Neural crest cell (in vitro differentiated cells): Measurements from ENCODE around the gene ANKRD13B. TPM values are rescaled to one million over a fixed set of nuclear protein-coding genes. Genes with fewer than 3 reads are reported as not detected.

ENCODE experiments used
- DNase-seq: peaks from one replicate; pipeline ENCODE4 v3.0.0; 2021; ENCODE audit warnings: low read depth, mixed read lengths, low spot score
- H3K27ac Mint-ChIP-seq: one replicate; pipeline ENCODE4 v1.8.0; 2021; ENCODE audit warnings: mild to moderate bottlenecking, mixed read lengths; ENCODE audit not compliant: unreplicated experiment
- H3K27me3 Mint-ChIP-seq: 2 replicates; pipeline ENCODE4 v1.8.0; 2021; ENCODE audit warnings: low read depth, mild to moderate bottlenecking, mixed read lengths
- H3K36me3 Mint-ChIP-seq: 2 replicates; pipeline ENCODE4 v1.8.0; 2021; ENCODE audit warnings: low read depth, mild to moderate bottlenecking, mixed read lengths
- H3K4me1 Mint-ChIP-seq: 2 replicates; pipeline ENCODE4 v1.8.0; 2021; ENCODE audit warnings: mixed read lengths
- H3K4me3 Mint-ChIP-seq: one replicate; pipeline ENCODE4 v1.8.0; 2021; ENCODE audit warnings: mild to moderate bottlenecking, mixed read lengths
- H3K9me3 Mint-ChIP-seq: 2 replicates; pipeline ENCODE4 v1.8.0; 2021; ENCODE audit warnings: mixed read lengths
- CTCF ChIP-seq: fragments of 200-600 bp; sonication (generic); conservative IDR thresholded peaks from 2 replicates; pipeline ENCODE4 v1.5.0; 2021; ENCODE audit warnings: antibody characterized with exemption, mild to moderate bottlenecking
- total RNA-seq: library from RNA; stranded (reverse); gene quantifications from 2 replicates; pipeline ENCODE4 v1.2.1, GENCODE V29; 2021

Gene ANKRD13B
- total RNA-seq, 1 donor from 2014 or later = 70.0 TPM

GRCh38 chr17:29583324-29584248, 9.3 kb upstream of the ANKRD13B start:
- H3K27me3 Mint-ChIP-seq = no peaks in the 10 kb centered on the region
- H3K4me3 Mint-ChIP-seq = peak overlapping the region; percentile 85
- H3K9me3 Mint-ChIP-seq = no peaks in the 10 kb centered on the region
- no peak for TF ChIP-seq CTCF
- H3K36me3 Mint-ChIP-seq = peaks cover 3% of the 10 kb centered on the region
- no peak for DNase-seq
- peak overlapping the region; percentile 79 for H3K27ac Mint-ChIP-seq
- peaks cover 40% of the 10 kb centered on the region for H3K4me1 Mint-ChIP-seq

DNA sequence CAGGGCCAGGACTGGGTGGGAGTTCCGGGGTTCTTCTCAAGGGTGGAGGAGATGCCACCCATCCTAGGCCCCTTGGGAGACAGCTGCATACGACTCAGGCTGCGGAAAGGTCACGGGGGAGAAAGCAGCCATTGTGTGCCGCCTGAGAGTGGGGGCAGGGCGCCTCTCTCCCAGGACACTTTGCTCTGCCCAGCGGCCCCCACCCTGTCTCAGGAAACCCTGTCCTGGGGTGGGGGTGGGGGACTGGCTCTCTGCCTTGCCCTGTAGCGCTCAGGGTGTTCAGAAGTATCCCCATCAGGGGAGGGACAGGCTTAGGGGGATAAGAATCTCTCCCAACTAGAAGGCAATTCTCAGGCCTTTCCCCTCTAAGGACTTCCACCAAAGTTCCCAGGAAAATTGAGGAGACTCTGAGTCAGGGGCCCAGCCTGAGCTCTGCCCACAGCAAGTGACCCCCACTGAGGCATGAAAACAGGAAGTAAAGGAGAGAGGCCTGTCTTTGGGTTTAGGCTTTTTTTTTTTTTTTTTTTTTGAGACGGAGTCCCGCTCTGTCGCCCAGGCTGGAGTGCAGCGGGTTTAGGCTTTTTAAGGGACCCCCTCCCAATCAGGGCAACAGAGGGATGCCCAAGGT, 8.4 kb upstream of the ANKRD13B start:
- Mint-ChIP-seq H3K27ac (peak overlapping the region; percentile 88), H3K36me3 (peaks cover 3% of the 10 kb centered on the region), H3K27me3 (no peaks in the 10 kb centered on the region), H3K4me3 (peak overlapping the region; percentile 85), H3K4me1 (peaks cover 40% of the 10 kb centered on the region), H3K9me3 (no peaks in the 10 kb centered on the region)
- no peak for TF ChIP-seq CTCF
- DNase-seq = no peak

DNA sequence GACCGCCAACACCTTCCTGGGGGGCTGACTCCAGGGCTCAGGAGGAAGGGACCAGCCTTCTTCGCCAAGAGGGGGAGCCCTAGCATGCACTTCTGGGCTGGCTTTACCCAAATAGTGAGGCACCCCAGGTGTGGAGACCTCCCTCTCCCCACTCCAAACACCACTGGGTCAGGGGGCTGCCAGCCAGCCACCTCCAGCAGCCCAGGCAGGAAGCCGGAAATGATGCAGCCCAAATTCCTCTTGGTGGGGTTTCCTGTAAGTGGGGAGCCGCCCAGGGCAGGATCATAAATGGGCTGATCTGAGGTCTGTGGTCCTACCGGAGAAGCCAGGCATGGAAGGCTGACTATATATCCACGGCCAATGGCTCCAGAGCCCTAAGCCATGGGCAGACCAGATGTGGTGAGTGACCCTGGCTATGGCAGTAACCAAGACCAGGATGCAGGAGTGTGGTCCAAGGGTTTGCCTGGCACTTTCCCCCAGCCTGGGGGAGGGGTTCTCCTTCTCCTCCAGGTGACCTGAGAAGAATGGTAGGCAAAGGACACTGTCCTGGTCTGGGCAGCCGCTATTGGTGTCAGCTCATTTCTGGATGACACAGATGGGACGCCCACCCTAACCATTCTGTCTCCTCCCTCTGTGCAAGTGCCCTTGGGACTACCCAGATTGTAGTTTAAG, 7.7 kb upstream of the ANKRD13B start:
- H3K36me3 Mint-ChIP-seq = peaks cover 3% of the 10 kb centered on the region
- DNase-seq = no peak
- no peaks in the 10 kb centered on the region for H3K27me3 Mint-ChIP-seq
- no peak overlapping the region for H3K27ac Mint-ChIP-seq
- peaks cover 42% of the 10 kb centered on the region for H3K4me1 Mint-ChIP-seq
- TF ChIP-seq CTCF = no peak
- H3K9me3 Mint-ChIP-seq = no peaks in the 10 kb centered on the region
- H3K4me3 Mint-ChIP-seq = peak overlapping the region; percentile 98

GRCh38 chr17:29586676-29587469, 6.1 kb upstream of the ANKRD13B start:
- H3K9me3 Mint-ChIP-seq = no peaks in the 10 kb centered on the region
- no peak overlapping the region for H3K27ac Mint-ChIP-seq
- no peaks in the 10 kb centered on the region for H3K27me3 Mint-ChIP-seq
- peak overlapping the region; percentile 98 for H3K4me3 Mint-ChIP-seq
- no peaks in the 10 kb centered on the region for H3K36me3 Mint-ChIP-seq
- DNase-seq = no peak
- no peak for TF ChIP-seq CTCF
- H3K4me1 Mint-ChIP-seq = peaks cover 55% of the 10 kb centered on the region

GRCh38 chr17:29587591-29587990, 5.3 kb upstream of the ANKRD13B start:
- no peak for TF ChIP-seq CTCF
- H3K4me3 Mint-ChIP-seq = peak overlapping the region; percentile 98
- no peaks in the 10 kb centered on the region for H3K27me3 Mint-ChIP-seq
- H3K27ac Mint-ChIP-seq = no peak overlapping the region
- peaks cover 62% of the 10 kb centered on the region for H3K4me1 Mint-ChIP-seq
- DNase-seq = no peak
- H3K36me3 Mint-ChIP-seq = no peaks in the 10 kb centered on the region
- no peaks in the 10 kb centered on the region for H3K9me3 Mint-ChIP-seq
